GM06990 (cell line): Measurements from ENCODE around the gene C16orf54.
"Not testable (repeated sequence)": the region's sequence is repeated elsewhere in the genome, so short reads cannot be mapped to it uniquely, and the experiment has no call there.

ENCODE experiments used
- DNase-seq: peaks from one replicate; pipeline ENCODE4 v3.0.0-alpha.2; 2011; ENCODE audit not compliant: insufficient read length; ENCODE audit errors: extremely low read depth
- H3K27me3 ChIP-seq: replicated peaks from 2 replicates; pipeline ENCODE4 v1.6.0; 2011; ENCODE audit warnings: low read length; ENCODE audit not compliant: control insufficient read depth, insufficient read depth
- H3K36me3 ChIP-seq: 2 replicates; pipeline ENCODE4 v1.5.1; 2011; ENCODE audit warnings: low read length; ENCODE audit not compliant: control insufficient read depth, insufficient read depth
- H3K4me3 ChIP-seq: replicated peaks from 2 replicates; pipeline ENCODE4 v1.5.1; 2011; ENCODE audit warnings: low read depth, mild to moderate bottlenecking, control low read depth, low read length
- TF ChIP-seq, protein P1 (sequence below): IDR thresholded peaks from 2 replicates; pipeline ENCODE4 v1.5.1; 2011; ENCODE audit warnings: low read length, control low read depth, mild to moderate bottlenecking, inconsistent platforms; ENCODE audit not compliant: insufficient read depth, poor library complexity, severe bottlenecking

Gene C16orf54

DNA sequence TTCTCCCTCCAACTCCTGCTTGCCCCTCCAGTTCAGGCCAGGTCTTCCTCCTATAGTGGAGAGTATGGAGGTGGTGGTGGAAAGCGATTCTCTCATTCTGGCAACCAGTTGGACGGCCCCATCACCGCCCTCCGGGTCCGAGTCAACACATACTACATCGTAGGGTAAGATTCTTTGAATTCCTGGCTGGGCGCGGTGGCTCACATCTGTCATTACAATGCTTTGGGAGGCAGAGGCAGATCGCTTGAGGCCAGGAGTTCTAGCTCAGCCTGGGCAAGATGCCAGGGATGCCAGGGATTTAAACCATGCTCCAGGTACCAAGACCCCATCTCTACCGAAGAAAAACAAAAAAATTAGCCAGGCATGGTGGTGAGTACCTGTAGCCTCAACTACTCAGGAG lies 33.7 kb upstream of the C16orf54 start:
- H3K4me3 ChIP-seq: no peak overlapping the region
- no peak for DNase-seq
- H3K36me3 ChIP-seq: no peaks in the 10 kb centered on the region
- no peaks in the 10 kb centered on the region; the same call in 1 of the 2 replicates for H3K27me3 ChIP-seq
- TF ChIP-seq, protein P1, sequence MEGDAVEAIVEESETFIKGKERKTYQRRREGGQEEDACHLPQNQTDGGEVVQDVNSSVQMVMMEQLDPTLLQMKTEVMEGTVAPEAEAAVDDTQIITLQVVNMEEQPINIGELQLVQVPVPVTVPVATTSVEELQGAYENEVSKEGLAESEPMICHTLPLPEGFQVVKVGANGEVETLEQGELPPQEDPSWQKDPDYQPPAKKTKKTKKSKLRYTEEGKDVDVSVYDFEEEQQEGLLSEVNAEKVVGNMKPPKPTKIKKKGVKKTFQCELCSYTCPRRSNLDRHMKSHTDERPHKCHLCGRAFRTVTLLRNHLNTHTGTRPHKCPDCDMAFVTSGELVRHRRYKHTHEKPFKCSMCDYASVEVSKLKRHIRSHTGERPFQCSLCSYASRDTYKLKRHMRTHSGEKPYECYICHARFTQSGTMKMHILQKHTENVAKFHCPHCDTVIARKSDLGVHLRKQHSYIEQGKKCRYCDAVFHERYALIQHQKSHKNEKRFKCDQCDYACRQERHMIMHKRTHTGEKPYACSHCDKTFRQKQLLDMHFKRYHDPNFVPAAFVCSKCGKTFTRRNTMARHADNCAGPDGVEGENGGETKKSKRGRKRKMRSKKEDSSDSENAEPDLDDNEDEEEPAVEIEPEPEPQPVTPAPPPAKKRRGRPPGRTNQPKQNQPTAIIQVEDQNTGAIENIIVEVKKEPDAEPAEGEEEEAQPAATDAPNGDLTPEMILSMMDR: no peak

DNA sequence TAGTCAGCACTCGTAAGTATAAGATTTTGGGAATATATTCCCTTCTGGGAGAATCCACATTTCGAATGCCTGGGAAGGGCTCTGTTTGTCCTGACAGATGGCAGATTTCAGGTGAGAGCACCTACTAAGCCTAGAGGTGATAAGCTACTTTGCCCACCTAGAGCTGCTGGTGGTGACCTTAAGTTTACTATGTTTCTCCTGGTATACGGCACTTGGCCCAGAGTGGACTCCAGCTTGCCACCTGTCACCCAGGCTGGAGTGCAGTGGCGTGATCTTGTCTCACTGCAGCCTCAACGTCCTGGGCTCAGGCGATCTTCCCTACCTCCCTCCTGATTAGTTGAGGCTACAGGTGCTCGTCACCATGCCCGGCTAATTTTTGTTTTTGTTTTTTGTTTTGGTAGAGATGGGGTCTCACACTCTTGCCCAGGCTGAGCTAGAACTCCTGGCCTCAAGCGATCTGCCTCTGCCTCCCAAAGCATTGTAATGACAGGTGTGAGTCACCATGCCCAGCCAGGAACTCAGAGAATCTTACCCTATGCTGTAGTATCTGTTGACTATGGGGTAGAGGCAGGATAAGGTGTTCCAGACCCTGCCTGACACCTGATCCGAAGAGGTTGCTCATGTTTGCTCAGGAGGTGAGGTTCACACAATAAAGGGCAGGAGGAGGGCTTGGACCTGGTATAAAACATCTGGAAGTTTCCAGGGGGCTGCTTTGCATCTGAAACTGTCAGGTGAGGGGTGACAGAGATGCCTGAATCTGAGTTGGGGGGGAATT lies 32.0 kb upstream of the C16orf54 start, which contains the start of gene ZG16:
Gene ZG16, plus strand, starts transcription at position 681 of the 775 bp plus-strand sequence. CDS start 1,011 bp downstream, outside the sequence.
- TF ChIP-seq, protein P1: no peak
- DNase-seq: no peak
- H3K4me3 ChIP-seq: no peak within 1 kb of the TSS
- no peaks in the 10 kb centered on the region for H3K36me3 ChIP-seq
- no peaks in the 10 kb centered on the region; the same call in 1 of the 2 replicates for H3K27me3 ChIP-seq

DNA sequence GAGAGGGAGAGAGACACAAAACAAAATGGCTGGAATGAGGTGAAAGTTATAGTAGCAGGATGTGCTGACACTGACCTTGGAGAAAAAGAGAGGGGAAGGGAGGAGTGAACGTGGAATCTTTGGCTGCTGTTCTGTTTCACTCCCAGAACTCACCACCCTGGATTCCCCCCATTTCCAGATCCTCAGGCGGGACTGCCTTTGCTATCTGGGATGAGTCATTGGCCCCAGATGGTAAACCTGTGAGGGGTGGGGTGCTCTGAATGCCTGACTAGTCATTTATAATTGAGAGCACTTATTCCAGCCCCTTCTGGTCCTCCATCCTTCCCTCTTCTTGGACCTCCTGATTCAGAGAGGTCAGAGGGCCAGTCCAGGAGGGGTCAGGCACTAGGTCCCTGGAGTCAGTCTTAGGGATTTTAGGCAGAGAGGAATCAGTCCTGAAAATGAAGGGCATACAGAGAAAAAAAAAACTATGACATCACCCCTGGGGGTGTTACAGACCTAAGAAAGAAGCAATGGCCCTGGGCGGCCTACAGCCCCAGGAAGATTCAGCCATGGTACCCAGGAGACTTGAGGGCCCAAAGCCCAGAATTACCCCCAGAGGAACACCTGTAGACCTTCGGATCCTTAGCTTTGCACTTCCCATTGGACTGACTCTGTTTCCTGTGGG lies 30.1 kb upstream of the C16orf54 start:
- no peaks in the 10 kb centered on the region for H3K36me3 ChIP-seq
- no peak for DNase-seq
- no peak overlapping the region for H3K4me3 ChIP-seq
- TF ChIP-seq, protein P1: no peak
- H3K27me3 ChIP-seq: no peaks in the 10 kb centered on the region; the same call in 1 of the 2 replicates

DNA sequence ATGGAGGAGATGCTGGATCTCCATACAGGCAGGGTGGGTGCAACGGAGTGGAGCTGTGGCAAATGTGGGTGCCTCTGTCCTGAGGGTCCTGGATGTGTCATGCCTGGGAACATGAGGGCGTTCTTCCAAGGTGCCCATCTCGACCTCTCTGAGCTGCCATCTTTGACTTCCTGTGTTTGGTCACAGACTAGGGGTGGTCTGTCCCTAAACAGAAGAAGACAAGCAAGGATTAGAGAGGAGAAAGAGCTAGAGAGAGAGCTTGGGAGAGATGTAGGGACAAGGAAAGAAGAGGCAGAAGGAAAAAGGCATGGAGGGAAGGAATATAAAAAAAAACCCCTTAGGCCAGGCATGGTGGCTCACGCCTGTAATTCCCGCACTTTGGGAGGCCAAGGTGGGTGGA lies 28.9 kb upstream of the C16orf54 start:
- no peaks in the 10 kb centered on the region; the same call in 1 of the 2 replicates for H3K27me3 ChIP-seq
- no peaks in the 10 kb centered on the region for H3K36me3 ChIP-seq
- TF ChIP-seq, protein P1: no peak
- no peak for DNase-seq
- no peak overlapping the region for H3K4me3 ChIP-seq

DNA sequence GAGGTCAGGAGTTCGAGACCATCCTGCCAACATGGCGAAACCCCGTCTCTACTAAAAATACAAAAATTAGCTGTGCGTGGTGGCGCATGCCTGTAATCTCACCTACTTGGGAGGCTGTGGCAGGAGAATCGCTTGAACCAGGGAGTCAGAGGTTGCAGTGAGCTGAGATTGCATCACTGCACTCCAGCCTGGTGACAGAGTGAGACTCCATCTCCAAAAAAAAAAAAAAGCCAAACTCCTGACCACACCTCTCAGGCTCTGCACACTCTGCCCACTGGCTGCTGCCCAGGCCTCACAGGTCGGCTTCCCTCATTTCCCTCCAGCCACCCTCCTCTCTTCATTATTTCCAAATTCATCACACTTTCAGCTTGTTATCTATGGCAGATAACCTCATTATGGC lies 26.5 kb upstream of the C16orf54 start:
- H3K4me3 ChIP-seq, H3K36me3 ChIP-seq, H3K27me3 ChIP-seq, DNase-seq: not testable (repeated sequence)

DNA sequence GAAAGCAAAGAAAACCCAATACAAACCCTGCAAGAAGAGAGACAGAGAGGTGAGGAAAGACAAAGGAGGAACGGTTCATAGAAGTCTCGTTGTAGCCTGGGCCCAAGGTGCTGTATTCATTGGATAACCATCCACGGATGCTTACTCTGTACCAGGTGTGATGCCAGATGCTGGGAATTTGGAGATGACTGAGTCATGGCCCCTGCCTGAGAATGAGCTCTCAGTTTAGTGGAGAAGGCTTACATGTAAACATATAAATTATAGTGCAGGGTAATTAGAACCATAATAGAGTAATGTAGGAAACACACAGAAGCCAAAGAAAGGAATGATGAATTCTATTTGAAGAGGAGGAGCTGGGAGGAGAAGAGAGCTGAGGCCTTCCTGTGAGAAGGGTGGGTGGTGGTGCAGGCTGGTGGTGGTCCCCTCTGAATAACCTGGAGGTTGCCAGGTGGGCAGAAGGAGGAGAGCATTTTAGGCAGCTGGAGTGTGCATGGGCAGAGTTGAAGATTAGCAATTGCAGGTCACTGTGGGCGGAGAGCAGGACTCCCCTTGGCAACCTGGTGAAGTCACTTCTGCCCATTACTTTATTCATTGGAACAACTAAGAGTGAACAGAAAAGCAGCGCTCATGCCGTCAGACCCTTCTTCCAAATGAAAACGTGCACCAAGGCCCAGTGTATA lies 24.6 kb upstream of the C16orf54 start:
- TF ChIP-seq, protein P1: no peak
- Histone ChIP-seq H3K4me3 (no peak overlapping the region), H3K36me3 (no peaks in the 10 kb centered on the region), H3K27me3 (no peaks in the 10 kb centered on the region)
- DNase-seq: no peak
